Measurements from ENCODE around the gene CALHM3.
"Not testable (repeated sequence)": the region's sequence is repeated elsewhere in the genome, so short reads cannot be mapped to it uniquely, and the experiment has no call there.

CALHM3 gene

DNA sequence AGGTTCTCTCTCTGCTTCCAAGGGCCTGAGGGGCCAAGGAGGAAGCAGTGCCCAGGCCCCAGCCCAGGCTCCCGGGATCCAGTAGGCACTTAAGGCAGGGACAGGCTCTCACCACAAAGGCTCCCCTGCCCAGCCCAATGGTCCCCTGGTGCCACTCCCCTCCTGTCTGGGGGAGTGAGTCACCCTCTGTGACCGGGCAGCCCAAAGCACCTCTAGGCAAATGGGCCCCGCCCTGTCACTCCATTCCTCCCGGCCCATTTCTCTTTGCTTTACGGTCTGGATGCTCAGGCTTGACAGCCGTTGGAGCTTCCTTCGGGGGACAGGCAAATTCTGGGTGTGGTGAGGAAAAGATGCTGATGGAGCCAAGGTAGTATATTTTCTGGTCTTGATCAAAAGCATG is at the start of gene CALHM3:
CALHM3 (minus strand) TSS at position 106 of the 400 bp plus-strand sequence. CDS start 208 bp downstream, outside the sequence.
- DNase-seq, result no peak

DNA sequence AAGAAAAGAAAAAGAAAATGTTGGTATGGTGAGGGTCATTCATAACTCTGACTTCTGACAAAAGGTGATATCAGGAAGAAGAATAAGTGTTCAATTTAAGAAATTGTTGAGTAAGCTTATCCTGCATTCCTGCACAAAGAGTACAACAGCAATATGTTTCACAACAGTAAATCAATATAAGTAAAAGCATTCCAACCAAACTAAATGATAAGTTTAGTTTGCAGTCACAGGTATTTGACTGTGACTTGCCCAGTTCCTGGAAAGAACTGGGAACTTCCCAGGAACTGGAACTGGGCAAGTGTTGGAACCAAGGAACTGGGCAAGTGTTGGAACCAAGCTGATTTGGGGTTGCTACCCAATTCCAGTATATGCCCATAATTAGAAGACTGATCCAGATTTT is 49.5 kb upstream of the CALHM3 start:
- DNase-seq, result no peak

GRCh38 chr10:103527476-103527875 is 48.4 kb upstream of the CALHM3 start:
- DNase-seq, result not testable (repeated sequence)

- no peak for DNase-seq
These were observed 46.9 kb upstream of the CALHM3 start for GRCh38 chr10:103525901-103526300.

- no peak for DNase-seq
These were observed 44.6 kb upstream of the CALHM3 start for GRCh38 chr10:103523683-103524082.

- DNase-seq, result not testable (repeated sequence)
These were observed 43.0 kb upstream of the CALHM3 start for GRCh38 chr10:103522006-103522405.

DNA sequence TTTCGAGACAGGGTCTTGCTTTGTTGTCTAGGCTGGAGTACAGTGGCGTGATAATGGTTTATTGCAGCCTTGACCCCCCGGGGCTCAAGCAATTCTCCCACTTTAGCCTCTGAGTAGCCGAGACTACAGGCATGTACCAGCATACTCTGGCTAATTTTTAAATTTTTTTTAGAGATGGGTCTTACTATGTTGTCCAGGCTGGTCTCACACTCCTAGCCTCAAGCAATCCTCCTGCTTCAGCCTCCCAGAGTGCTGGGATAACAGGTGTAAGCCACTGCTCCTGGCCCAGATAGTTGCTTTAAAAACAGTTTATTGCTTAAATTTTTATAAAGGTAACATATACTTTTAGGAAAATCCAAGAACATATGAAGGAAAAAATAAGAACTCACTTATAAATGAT is 40.8 kb upstream of the CALHM3 start:
- no peak for DNase-seq

GRCh38 chr10:103517234-103518085 is 38.4 kb upstream of the CALHM3 start:
- no peak for DNase-seq

DNA sequence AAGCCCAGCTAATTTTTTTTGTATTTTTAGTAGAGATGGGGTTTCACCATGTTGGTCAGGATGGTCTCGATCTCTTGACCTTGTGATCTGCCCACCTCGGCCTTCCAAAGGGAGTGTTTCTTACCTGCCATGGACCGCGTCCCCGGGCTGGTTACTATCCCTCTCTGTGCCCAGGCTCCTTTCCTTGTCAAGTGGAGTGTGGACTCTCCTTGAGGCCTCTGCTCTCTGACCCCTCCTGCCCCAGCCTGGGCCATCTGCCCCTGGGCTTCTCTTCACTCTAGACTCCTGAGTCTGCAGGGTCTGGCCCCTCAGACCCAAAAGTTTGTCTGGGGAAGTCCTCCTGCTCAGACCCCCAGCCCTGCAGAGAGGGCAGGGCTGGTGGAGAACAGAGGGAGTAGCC is 35.2 kb upstream of the CALHM3 start:
- DNase-seq, result no peak

DNA sequence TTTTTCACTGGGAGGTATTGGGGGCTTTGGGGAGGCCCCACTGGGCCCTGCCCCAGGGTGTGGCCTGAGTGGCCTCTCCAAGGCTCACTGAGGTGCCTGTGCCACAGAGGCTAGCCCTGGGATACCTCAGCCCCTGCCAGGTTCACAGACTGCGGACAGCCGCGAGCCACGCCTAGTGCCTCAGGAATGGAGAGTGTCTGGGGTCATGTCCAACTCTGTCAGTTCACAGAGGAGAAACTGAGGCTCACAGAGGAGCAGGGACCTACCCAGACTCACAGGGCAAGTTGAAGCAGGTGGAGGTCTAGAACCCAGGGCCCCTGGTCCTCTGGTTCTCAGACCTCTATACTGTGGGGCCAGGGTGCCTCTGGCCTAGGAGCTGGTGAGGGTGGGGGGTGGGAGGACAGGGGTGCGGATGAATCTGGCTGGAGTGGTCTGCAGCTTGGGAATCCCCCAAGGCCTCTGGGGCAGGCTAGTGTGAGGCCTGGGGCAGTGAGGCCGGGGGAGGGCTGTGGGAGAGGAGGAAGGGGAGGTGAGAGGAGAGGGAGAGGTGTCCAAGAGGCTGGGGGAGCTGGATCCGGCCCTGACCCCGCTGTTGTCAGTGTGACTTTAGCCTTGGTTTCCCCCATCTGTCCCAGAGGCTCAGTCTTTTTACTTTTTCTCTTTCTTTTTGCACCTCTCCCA is 34.5 kb upstream of the CALHM3 start:
- DNase-seq, result no peak

GRCh38 chr10:103512591-103513379 is 33.7 kb upstream of the CALHM3 start:
- DNase-seq, result no peak

DNA sequence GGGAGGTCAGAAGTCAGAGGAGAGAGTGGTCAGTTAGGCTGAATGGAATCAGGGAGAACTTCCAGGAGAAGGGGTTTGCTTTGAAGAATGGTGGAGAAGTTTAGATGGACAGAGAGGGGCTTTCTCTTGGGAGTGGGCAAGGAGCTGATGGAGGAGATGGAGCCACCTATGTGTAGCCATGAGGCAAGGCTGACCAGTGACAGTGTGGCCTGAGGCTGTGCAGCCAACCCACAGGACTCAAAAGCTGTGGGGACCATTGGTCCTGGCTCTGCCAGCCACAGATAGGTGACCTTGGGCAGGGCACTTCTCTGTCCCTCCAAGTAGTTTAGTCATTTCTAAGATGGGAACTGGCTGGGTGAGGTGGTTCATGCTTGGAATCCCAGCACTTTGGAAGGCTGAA is 33.1 kb upstream of the CALHM3 start:
- DNase-seq, result no peak

DNA sequence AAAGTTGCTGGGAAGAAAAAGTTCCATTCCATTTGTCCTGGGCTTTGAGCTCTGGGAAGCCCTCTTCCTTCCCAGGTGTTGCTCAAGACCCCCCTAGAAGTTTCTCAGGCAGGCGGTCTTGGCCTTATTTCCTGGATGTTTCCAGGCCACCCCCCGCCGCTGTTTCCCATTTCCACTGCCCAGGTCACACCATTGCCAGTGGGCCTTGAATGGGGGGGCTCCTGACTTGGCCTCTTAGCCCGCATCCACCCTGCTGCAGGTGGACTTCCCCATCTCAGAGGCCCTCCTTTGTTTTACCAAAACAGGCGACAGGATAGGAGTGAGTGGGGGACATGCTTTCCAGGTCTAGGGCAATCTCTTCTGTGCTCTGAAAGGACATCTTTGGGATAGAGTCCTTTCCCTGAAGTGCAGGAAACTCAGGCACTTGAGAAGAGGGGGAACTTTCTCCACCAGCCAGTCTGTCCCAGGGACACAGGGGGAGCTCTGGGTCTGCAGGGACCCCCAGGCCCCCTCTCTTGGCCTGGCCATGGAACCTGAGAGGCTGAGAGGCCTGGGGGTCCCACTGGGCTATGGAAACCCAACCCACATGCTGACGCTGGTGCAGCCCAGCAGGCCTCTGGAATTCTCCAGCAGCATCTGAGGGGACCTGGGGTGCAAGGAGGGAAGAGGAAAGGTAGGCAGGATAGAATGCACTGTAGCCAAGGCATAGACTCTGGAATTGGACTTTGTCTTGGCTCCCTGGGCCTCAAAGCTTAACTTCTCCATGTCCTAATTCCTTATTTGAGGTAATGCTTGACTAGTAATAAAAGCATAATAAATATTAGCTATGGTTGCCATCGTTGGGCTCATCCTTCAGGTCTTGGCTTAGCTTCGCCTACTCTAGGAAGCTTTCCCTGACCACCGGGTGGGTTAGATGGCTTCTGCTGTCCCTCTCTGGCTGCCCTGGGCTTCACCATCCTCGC is 32.0 kb upstream of the CALHM3 start:
- no peak for DNase-seq

GRCh38 chr10:103510046-103510685 is 31.1 kb upstream of the CALHM3 start:
- DNase-seq, result no peak

DNA sequence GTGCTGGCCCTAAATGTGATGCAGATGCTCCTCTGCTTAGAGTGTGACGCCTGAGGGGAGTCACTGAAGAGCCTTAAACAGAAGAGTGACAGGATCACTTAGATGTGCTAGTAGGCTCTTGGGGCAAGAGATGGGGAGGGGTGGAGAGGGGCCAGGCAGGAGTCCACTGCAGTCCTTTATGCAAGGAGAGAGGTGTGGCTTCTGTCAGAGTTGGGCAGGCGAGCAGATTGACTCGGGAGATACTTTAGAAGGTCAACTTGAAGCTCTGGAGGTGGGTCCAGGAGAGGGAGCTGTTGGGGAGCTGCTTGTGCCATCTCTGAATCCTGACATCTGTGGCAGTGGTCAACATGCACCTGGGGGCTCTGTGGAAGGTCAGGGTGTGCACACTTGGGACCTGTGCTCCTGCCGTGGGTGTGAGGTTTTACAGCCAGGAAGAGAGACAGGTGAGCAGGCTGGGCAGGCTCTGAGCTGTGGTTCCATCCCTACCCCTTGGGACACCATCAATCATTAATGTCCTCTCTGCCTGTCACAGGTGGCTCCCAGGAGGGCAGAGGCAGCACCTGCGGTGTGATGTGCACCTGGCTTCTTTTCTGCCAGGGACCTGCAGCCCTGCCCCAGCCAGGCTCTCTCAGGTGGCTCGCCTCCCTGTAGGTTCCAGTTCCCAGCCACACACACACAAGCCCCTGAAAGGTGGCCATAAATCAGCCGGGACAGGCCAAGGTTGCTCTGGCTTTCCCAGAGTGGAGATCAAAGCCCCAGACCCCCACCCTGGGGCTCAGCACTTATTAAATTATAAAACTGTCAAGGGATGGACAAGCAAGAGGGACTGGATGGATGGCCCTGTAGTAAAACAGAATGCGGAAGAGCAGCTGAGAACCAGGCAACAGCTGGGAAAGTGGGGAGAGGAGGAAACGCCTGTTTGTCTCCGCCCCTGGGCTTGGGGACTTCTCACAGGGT is 28.5 kb upstream of the CALHM3 start:
- DNase-seq, result no peak

GRCh38 chr10:103506061-103506460 is 27.0 kb upstream of the CALHM3 start:
- DNase-seq, result no peak

GRCh38 chr10:103504181-103504783 is 25.2 kb upstream of the CALHM3 start:
- peak; percentile 19 to 31 (median 23) for DNase-seq

DNA sequence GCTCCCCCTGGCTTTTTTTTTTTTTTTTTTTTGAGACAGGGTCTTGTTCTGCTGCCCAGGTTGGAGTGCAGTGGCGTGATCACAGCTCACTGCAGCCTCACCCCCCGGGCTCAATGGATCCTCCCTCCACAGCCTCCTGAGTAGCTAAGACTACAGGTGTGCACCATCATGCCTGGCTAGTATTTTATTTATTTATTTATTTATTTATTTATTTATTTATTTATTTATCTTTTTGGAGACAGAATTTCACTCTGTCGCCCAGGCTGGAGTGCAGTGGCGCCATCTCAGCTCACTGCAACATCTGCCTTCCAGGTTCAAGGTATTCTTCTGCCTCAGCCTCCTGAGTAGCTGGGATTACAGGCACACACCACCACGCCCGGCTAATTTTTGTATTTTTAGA is 24.7 kb upstream of the CALHM3 start:
- DNase-seq, result not testable (repeated sequence)

GRCh38 chr10:103502849-103503660 is 24.0 kb upstream of the CALHM3 start:
- no peak for DNase-seq

Measured in suppressor macrophage treated with lipopolysaccharide for 1 hour (primary cell).